ENCODE results near the gene CDH4. TPM values are rescaled to one million over a fixed set of nuclear protein-coding genes. Genes with fewer than 3 reads are reported as not detected.
A peak's percentile ranks its signal among the peaks of the same experiment; 100 is the strongest.
"Not testable (repeated sequence)": the region's sequence is repeated elsewhere in the genome, so short reads cannot be mapped to it uniquely, and the experiment has no call there.

CDH4 gene
- total RNA-seq, 1 donor from 2014 or later: 2.2 TPM

DNA sequence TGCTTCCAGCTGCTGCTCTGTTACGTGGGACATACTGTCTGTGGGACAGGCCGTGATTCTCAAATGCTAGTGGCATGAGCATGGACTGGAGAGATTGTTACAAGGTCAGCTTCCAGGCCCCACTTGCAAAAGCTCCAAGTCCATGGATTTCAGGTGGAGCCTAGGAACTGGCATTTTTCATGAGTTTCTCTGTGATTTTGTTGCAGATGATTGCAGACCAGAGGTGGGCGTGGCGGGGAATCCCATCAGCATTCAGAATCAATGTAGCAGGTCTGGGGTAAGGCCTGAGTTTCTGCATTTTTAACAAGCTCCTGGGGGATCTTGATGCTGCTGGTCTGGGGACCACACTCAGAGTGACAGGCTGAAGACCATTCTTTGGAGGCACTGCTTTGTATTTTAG, 2.4 kb upstream of the CDH4 start:
- no peak for DNase-seq (ENCODE audit: low spot score)
- intact Hi-C loops (cut with DNase I): loop anchor here (5.0 kb wide), 1 partner anchor 1948 kb away; no protein-coding TSS in a partner anchor
- no peak for ATAC-seq

DNA sequence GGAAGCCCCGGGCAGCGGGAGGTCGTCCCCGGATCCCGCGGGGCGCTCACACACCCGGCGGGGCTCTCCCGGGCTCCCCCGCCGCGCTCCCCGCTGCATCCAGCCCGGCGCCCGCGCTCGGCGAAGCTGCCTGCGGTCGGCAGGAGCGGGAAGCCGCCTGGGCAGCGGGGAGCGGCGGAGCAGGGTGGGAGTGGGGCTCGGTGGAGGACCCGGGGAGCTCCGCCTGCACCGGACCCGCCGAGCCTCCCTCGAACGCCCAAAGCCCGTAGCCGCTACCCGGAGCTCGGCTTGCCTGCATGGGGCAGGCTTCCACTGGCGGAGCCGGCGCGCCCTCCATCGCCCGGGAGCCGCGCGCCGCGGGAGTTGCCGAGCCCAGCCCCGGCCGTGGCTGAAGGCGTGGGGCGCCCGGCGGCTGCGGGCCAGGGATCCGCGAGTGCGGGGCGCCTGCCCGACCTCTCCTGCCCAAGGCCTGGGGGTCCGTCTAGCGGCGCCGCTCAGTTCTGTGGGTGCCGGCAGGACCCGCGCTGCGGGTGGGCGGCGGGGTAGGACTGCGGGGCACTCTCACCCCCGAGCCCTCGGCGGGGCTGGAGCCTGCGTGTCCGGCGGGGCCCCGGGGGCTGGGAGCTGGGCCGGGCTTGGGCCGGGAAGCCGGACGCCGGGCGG, 671 bp downstream of the CDH4 start:
- no peak for DNase-seq (ENCODE audit: low spot score)
- peak; percentile 16 for ATAC-seq
- intact Hi-C loops (cut with DNase I): loop anchor here (5.0 kb wide), 1 partner anchor 1945 kb away; no protein-coding TSS in a partner anchor

DNA sequence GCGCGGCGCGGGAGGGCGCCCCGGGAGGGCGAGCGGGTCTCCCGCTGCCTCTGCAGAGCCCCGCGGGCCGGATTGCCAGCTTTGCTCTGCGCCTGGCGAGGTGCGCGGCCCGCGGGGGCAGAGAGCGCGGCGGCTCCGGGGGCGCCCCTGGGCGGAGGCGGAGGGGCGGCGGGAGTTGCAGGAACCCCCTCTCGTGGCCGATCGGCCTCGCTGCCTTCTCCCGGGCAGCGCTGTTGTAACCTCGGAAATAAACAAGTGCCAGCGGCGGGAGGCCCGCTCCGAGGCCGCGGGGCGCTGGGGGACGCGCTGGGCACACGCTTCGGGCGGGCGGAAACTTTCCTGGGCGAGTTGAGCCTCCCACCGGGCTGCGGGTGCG, 1.2 kb downstream of the CDH4 start:
- ATAC-seq (peak; percentile 35), DNase-seq (ENCODE audit: low spot score) (no peak)
- intact Hi-C loops (cut with DNase I): loop anchor here (5.0 kb wide), 1 partner anchor 1944 kb away; no protein-coding TSS in a partner anchor

DNA sequence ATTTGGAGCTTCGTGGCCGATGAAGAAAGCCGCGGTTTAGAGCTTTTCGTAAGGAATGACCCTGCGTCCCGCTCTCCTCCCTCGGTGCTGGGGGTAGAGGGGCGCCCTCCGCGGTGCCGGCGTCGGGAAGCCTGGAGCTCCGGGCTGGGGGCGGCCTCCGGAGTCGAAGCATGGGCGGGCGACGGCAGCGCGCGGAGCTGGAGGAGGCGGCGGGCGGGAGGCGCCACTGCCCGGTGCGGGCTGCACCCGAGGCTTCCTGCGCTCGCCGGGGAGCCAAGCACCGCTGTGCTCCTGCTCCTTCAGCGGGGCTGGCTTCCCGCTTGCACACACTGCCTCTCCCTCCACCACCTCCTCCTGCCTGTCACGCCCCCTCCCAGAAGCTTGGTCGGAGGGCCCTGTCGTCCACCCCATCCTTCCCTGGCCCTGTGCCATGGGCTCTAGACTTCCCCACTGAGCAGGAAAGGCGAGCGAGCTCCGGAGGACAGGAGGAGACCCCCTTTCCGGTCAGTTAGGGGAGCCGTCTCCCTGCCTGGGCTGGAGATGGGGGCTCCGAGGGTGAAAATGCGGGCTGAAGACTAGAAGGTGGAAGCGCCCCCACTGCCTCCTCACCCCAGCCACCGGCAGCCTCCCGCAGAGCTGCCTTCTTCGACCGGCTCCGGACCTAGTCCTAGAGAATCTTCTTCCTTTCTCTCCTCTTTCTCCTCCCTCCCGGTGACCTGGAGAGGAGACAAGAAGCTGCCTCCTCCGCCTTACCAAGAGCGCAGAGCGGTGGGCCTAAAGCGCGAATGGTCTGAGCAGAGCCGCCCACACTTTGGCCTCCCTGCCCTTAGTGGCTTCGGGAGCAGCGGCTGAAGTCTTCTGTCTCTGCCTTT, 1.8 kb downstream of the CDH4 start:
- intact Hi-C loops (cut with DNase I): loop anchor here (5.0 kb wide), 1 partner anchor 1943 kb away; no protein-coding TSS in a partner anchor
- ATAC-seq: peak; percentile 71
- no peak for DNase-seq (ENCODE audit: low spot score)

DNA sequence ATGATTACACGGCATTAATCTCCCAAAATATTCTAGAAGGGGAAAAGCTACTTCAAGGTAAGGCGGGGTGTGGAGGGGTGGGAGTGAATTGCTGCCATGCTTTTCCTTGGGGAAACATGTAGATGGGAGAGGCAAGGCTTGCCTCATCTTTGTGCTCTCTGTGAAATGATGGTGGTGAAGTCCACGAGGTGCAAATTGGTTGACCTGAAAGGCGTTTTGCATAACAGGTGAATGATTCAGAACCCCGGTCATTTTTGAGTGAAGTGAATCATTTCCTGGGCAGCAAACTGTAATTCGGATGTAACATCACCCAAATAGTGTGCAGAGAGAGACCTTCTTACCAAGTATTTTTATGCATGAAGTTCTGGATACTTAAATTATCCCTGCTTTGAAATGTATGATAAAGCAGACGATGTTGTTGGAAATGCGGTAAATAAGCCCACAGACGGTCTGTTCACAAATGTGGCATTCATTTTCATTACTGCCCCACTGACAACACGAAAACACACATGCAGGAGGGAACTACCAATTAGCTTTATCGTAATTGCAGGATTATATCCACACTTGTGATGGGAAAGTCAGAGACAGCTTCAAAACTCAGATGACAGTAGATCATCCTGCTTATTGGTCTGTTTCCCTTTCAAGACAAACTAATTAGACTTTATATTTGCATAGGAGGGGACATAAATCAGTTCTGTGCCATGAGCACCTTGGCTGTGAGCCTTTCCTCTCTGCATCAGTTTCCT, 3.0 kb downstream of the CDH4 start:
- ATAC-seq (no peak), DNase-seq (ENCODE audit: low spot score) (no peak)
- intact Hi-C loops (cut with DNase I): loop anchor here (5.0 kb wide), 1 partner anchor 1942 kb away; no protein-coding TSS in a partner anchor

DNA sequence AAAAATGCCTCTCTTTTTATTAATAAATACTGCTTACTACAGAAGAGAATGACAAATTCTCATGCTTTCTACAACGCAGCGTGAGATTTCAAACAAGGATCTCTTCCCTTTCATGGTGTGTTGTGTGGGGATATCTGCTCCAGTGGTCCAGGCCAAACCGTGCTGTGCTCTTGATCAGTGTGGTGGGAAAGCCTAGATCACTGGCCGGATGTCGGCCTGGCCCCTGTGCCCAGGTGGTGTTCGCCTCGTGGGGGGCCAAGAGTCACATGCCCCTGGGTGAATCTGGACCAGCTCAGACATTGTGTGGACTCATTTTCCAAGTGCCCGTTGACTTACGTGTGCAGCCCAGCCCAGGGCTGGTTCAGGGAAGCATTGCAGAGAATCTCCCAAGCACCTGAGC, 4.3 kb downstream of the CDH4 start:
- ATAC-seq: no peak
- DNase-seq (ENCODE audit: low spot score): no peak
- intact Hi-C loops (cut with DNase I): no loop called here

DNA sequence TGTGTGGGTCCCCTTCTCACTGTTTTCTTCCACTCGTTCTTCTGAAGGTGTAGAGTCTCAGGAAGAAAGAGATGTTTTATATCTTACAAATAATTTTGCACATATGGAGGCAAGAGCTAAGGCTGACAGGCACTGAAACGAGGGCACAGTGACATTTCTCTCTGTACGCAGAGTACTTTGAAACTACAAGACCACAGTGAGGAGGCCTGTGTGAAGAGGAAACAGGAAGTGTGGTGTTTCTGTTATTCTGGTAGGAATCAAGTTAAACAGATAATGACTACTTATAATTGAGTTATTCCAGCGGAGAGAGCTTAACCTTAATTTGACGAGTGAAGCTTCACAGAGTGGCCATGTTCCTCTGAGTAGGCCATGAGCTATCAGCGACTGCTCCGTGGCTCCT, 4.8 kb downstream of the CDH4 start:
- intact Hi-C loops (cut with DNase I): no loop called here
- ATAC-seq (no peak), DNase-seq (ENCODE audit: low spot score) (no peak)

DNA sequence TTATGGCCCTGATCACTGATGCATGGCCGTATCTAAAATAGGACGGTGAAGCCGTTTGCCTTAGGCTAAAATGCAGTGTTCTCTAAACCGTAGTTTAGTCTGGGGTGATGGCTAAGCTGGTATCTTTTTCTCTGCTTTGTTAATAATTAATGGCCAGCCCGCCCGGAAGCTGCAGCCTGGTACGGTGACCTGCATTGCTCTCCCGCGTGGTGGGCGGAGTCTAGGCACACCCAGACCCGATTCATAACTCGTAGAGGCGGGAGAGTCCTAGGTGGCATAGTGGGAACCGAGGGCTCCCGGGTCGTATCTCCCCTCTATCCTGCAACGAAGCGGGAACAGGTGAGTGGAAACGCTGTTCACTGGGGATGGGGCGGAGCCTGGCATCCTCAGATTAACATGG, 5.5 kb downstream of the CDH4 start:
- intact Hi-C loops (cut with DNase I): no loop called here
- DNase-seq (ENCODE audit: low spot score): no peak

DNA sequence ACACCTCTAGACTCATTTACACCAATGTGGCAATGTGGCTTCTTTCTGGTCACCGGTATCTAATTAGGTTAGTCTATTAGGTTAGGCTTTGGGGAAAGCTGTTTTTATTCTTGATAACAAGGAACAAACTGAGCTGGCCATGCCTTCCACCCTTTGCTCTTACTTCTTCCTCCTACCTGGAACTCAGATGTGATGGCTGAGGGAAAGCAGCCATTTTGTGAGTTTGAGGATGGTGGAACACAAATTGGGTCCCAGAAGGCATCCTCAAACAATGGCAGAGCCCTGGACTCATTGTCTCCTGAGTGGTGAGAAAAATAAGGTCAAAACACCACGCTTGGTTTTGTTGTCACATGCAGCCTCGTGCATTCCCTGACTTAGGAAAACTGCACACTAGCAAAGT, 7.7 kb downstream of the CDH4 start:
- DNase-seq (ENCODE audit: low spot score): no peak
- intact Hi-C loops (cut with DNase I): no loop called here
- ATAC-seq: no peak

More for the DNA sequence above, 5.5 kb downstream of the CDH4 start:
- ATAC-seq: no peak

DNA sequence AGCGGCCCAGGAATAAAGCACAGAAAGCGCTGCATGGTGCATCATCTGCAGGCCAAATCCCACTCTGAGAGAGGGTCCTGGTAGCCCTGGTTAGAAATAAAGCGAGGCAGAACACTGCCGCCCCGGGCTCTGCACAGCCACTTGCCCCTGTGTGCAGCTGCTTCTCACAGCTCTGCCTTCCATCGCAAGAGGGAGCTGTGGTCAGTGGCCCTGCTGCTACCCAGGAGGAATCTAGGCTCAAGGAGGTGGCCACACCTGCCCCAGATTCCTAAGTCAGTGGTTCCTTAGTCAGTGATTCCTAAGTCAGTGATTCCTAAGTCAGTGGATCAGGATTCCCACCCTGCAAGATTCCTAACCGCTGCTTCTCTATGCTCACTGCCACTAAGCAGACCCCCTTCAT, 8.8 kb downstream of the CDH4 start:
- intact Hi-C loops (cut with DNase I): no loop called here
- ATAC-seq (no peak), DNase-seq (ENCODE audit: low spot score) (no peak)

DNA sequence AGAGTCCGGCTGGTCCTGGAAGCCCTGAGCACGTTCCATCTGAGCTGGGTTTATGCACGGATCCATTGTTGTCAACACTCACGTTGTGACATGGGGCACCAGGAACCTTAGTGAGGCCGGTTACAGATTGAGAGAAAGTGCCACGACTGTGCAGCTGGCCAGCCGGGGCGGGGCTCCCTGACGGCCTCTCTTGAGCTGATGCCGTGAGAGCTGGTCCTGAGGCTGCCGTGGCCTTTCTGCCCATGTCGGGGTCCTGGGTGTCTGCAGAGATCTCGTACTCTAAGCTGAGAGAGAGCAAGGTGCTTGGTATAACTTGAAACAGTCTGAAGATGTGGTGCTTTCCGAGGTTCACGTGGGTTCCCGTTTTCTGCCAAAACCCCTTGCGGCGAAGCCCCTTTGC, 10.0 kb downstream of the CDH4 start:
- ATAC-seq: no peak
- no peak for DNase-seq (ENCODE audit: low spot score)
- intact Hi-C loops (cut with DNase I): no loop called here

DNA sequence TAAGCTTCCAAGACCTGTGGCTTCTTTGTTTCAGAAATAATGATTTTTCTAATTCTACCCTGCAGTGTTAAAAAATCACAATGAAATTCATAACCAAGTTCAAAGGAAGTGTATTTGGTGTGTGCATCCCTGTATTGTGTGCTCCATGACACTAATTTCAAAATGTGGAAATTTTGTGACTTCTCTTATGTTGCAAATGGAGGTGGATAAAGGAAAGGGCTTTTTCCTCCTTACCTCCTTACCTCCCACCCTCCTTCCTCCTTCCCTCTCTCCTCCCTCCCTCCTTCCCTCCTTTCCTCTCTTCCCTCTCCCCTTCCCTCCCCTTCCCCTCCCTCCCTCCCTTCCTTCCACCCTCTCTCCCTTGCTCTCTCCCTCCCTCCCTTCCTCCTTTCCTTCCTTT, 10.5 kb downstream of the CDH4 start:
- intact Hi-C loops (cut with DNase I): no loop called here
- DNase-seq (ENCODE audit: low spot score) (no peak), ATAC-seq (no peak)

DNA sequence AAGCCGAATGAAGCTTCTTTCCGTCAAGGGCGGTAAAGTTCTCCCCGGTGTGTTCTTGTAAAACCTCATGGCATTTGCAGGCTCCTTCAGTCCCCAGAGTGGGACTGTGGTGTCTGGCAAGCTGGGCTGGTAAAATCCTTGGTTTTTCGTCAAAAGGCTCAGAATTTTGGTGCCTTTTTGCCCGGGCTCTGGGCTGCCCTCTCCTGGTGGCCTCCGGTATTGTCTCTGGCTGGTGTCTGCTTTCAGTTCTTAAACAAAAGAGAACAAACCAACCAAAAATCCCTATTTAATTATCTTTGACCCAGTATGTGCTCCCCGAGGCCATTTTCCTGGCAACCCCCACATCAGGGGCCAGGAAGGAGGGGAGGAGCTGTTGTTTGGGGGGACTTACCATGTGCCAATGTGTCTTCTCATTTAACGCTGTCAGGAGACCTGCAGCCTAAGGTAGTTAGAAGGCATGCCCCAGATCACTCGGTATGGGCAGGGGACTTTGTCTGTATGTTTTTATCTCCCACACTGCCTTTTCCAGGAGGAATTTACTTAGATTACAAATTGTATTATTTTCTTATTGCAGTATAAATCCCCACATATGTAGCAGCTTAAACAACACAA, 11.1 kb downstream of the CDH4 start:
- intact Hi-C loops (cut with DNase I): no loop called here
- DNase-seq (ENCODE audit: low spot score) (no peak), ATAC-seq (no peak)

DNA sequence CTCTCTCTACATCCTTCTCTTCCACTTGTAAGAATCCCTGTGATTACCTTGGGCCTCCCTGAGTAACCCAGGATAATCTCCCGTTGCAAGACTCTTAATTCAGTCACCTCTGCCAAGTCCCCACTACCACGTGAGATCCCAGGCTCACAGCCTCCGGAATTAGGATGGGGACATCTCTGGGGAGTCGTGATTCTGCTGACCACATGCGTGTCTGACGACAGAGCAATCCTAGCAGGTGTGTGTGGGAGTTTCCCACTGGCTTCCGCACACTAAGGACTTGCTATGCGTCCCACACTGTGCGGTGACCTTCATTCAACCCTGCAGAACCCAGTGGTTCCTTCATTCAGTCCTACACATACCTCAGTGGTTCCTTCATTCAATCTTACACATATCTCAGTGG, 11.9 kb downstream of the CDH4 start:
- ATAC-seq: no peak
- intact Hi-C loops (cut with DNase I): no loop called here

DNA sequence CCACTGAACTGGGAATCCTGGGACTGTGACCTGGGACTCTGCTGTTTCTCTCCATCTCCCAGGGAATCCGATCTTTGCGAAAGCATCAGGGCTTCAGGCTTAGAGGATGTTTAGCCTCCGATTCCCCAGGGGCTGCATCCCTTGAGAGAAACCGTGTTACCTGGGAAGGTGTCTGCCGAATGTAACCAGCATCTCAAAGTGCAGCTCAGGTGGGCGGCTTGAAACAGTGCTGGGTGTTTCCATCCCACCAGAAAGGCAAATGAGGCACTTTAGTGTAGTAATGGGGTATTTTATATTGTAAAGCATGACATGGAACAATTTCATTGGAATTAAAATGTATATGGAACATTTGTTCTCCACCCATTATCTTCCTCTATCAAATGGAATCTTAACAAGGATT, 15.2 kb downstream of the CDH4 start:
- no peak for DNase-seq (ENCODE audit: low spot score)
- intact Hi-C loops (cut with DNase I): no loop called here
- ATAC-seq: no peak

More for the DNA sequence above, 11.9 kb downstream of the CDH4 start:
- DNase-seq (ENCODE audit: low spot score): no peak

DNA sequence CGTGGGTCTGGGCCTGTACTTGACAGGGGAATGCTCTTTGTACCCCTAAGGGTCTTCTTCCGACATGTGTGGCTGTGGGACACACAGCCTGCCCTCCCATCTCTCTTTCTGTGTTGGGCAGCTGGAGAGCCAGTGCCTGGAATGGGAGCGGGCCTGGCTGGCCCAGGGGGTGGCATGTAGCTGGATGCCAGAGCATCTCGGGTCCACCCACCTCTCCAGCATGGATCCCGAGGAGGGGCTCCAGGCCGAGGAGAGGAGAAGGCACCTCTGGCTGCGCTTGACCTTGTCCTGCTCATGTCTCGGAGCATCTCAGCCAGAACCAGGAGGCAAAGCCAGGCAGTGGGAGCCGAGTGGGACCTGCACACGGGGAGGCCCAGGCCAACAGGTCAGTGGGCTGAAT, 16.0 kb downstream of the CDH4 start:
- DNase-seq (ENCODE audit: low spot score) (no peak), ATAC-seq (no peak)
- intact Hi-C loops (cut with DNase I): no loop called here

DNA sequence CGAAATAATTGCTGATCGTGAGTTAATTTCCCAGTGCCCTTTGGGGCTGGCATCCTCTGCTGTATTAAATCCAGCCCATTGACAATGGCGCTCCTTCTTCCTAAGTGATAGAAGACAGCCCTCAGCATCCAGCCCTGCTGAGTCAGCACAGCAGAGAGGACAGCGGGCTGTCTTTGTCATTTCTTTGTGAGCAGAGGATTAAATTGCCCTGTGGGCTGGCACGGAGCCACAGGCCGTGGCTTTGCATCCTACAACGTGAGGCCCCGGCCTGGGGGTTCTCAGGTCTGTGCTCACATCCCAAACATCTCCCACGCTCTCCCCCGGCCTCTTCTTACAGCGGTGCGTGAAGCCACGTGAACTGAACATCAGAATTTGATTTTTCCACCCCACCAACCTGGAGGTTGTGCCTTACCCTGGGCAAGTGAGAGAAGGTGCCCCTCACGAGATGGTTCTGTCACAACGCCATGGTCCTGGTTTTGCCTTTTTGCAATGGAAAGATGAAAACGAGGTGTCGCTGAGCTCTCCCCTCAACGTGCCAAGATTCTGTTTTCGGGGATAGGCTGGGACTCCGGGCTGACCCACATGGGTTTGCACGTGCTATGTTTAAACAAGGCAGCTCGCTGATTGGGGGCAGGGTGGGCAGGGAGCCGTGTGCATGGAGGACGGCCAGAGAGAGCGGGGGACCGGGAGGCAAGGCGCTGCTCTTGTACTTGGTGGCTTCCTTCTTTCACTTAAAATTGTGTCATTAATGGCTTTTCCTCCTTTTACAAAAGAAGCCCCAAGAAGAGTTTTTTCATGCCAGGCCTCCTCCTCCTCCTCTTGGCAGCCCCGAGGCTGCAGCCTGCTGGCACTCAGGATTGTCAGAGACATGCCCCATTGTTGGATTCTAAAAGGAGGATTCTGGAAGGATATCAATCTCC, 19.5 kb downstream of the CDH4 start:
- intact Hi-C loops (cut with DNase I): no loop called here
- ATAC-seq (peak; percentile 32), DNase-seq (ENCODE audit: low spot score) (no peak)

DNA sequence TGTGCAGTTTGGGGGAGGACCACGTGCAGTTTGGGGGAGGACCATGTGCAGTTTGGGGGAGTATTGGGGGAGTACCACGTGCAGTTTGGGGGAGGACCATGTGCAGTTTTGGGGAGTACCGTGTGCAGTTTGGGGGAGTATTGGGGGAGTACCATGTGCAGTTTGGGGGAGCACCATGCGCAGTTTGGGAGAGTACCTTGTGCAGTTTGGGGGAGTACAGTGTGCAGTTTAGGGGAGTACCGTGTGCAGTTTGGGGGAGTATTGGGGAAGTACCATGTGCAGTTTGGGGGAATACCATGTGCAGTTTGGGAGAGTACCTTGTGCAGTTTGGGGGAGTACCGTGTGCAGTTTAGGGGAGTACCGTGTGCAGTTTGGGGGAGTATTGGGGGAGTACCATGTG, 21.0 kb downstream of the CDH4 start:
- DNase-seq (ENCODE audit: low spot score); ATAC-seq; intact Hi-C loops (cut with DNase I): not testable (repeated sequence)
